Measurements from ENCODE around the gene S100A3. TPM values are rescaled to one million over a fixed set of nuclear protein-coding genes. Genes with fewer than 3 reads are reported as not detected.

Gene S100A3
- total and polyA plus RNA-seq, 2 of the 8 experiments (the other 6 are each of a cell fraction or from before 2014, with no cell fraction given) = 0.26 to 0.47 TPM

DNA sequence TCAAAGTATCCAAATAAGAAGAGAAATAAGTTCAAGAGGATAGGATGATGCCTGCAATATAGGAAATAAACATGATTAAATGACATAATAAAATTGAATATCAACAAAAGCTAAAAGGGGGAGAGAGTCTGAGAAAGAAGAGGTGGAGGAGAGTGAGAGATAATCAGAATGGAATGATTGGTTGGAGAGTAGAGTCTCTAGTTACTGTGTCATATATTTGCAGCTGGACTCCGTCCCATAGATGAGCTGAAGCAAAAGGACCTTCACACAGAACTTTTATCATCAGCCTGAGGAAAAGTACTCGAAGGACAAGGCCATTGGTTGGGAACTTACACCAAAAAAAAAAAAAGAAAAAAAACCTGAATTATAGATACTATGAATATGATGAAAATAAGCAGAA is 39.4 kb upstream of the S100A3 start:
- no peak overlapping the region for H3K56ac ChIP-seq (replicated peaks; ENCODE audit: insufficient read length, low read depth, low read length)
- CTCF ChIA-PET (ENCODE audit: partially characterized antibody) = no interaction called here
- H3K27ac ChIP-seq (ENCODE audit: low read depth, low read length) = no peak overlapping the region
- H3K4me2 ChIP-seq (ENCODE audit: insufficient read depth in 1 of 2, low read depth in 2 of 2, low read length in 2 of 2) = no peak overlapping the region
- H3K23me2 ChIP-seq (ENCODE audit: low read depth, low read length) = no peaks in the 10 kb centered on the region
- H4K5ac ChIP-seq (ENCODE audit: insufficient read length, low read depth, low read length) = no peak overlapping the region
- H2AFZ ChIP-seq (ENCODE audit: low read length) = no peak overlapping the region
- H3K79me2 ChIP-seq (ENCODE audit: control insufficient read depth in 1 of 2, insufficient read depth in 2 of 2, low read length in 2 of 2) = no peaks in the 10 kb centered on the region
- POLR2A ChIA-PET (ENCODE audit: partially characterized antibody) = interaction anchor here (0.7 to 1.3 kb wide), 3 partner anchors 9 to 47 kb away, joined by 3 to 4 read pairs (median 3); no protein-coding TSS in a partner anchor
- DNase-seq (ENCODE audit: low read depth in 1 of 2, low spot score in 2 of 2) = no peak
- no peaks in the 10 kb centered on the region for H3K36me3 ChIP-seq (ENCODE audit: control insufficient read depth in 2 of 4, insufficient read depth in 4 of 4, low read length in 3 of 4)
- no peak overlapping the region for H3K4me3 ChIP-seq (ENCODE audit: extremely low read depth in 1 of 4, insufficient read depth in 2 of 4, low read depth in 3 of 4, low read length in 4 of 4)
- no peaks in the 10 kb centered on the region for H3K9me3 ChIP-seq (ENCODE audit: insufficient read depth in 2 of 2, low read depth in 1 of 2, low read length in 1 of 2)
- H2BK12ac ChIP-seq (ENCODE audit: low read depth, low read length) = no peak overlapping the region
- H3K4me1 ChIP-seq (replicated peaks in 1 of 4; ENCODE audit: control insufficient read depth in 3 of 4, insufficient read depth in 4 of 4, low read length in 3 of 4) = no peaks in the 10 kb centered on the region
- no peak overlapping the region for H2BK120ac ChIP-seq (replicated peaks; ENCODE audit: low read depth, low read length)
- no peaks in the 10 kb centered on the region for H3K27me3 ChIP-seq (replicated peaks in 1 of 4; ENCODE audit: control insufficient read depth in 3 of 4, extremely low read depth in 1 of 4, insufficient read depth in 3 of 4, low read length in 3 of 4)
- no peak overlapping the region for H3K14ac ChIP-seq (ENCODE audit: insufficient read length)
- H3K18ac ChIP-seq (ENCODE audit: extremely low read depth, low read length) = no peak overlapping the region
- H3K9ac ChIP-seq (replicated peaks in 1 of 4; ENCODE audit: extremely low read depth in 1 of 4, low read depth in 3 of 4, low read length in 3 of 4) = no peak overlapping the region
- H3K4ac ChIP-seq (replicated peaks; ENCODE audit: insufficient read length, low read depth, low read length) = no peak overlapping the region
- H4K91ac ChIP-seq (replicated peaks; ENCODE audit: insufficient read length, low read length) = no peak overlapping the region
- no peak for FAIRE-seq
- no peak overlapping the region for H4K8ac ChIP-seq (ENCODE audit: extremely low read depth, insufficient read depth, low read length)
- no peak overlapping the region for H3K23ac ChIP-seq (ENCODE audit: insufficient read length)
- H2BK15ac ChIP-seq (ENCODE audit: low read length) = no peak overlapping the region
- no peak overlapping the region for H2BK5ac ChIP-seq (ENCODE audit: low read depth, low read length)
- WGBS, 2 experiments (ENCODE audit: extremely low coverage in 1 of 2, insufficient coverage in 1 of 2, insufficient read length in 1 of 2, insufficient replicate concordance in 2 of 2, low coverage in 1 of 2, low lambda C conversion rate in 2 of 2, missing lambda C conversion rate in 1 of 2) = 97% methylated on average over 2 of the region's 2 CpGs; no CpG with 5 or more reads in 1 of the 2 experiments
- H3K79me1 ChIP-seq (ENCODE audit: low read depth, low read length) = no peaks in the 10 kb centered on the region
- no peak overlapping the region for H2AK5ac ChIP-seq (ENCODE audit: low read depth, low read length)
- H4K20me1 ChIP-seq (replicated peaks in 1 of 2; ENCODE audit: control insufficient read depth in 1 of 2, insufficient read depth in 2 of 2, low read length in 2 of 2) = no peaks in the 10 kb centered on the region
- no peak overlapping the region for H2BK20ac ChIP-seq (ENCODE audit: low read length)

Measured in H1 (cell line).